PFSK-1 (cell line): ENCODE measurements around the gene AHSG.

ENCODE experiments used
- FOXP2 ChIP-seq: optimal IDR thresholded peaks from 2 replicates; pipeline ENCODE3; 2011; ENCODE audit warnings: borderline replicate concordance, control low read depth, inconsistent platforms; ENCODE audit not compliant: insufficient read depth; ENCODE audit errors: extremely low read length, extremely low read depth
- REST ChIP-seq, 2 experiments: IDR thresholded peaks; 2 replicates each; pipeline versions ENCODE4 v1.6.1 to v1.8.0; 2011 to 2012; ENCODE audit warnings: low read depth in 2 of 2, low read length in 2 of 2, control low read depth in 1 of 2, inconsistent platforms in 1 of 2, mild to moderate bottlenecking in 1 of 2, moderate library complexity in 1 of 2; ENCODE audit not compliant: insufficient read depth in 1 of 2
- SIN3A ChIP-seq: IDR thresholded peaks from 2 replicates; pipeline ENCODE4 v1.6.1; 2012; ENCODE audit warnings: mild to moderate bottlenecking, low read length, moderate library complexity, borderline replicate concordance; ENCODE audit not compliant: insufficient read depth
- TAF1 ChIP-seq: IDR thresholded peaks from 2 replicates; pipeline ENCODE4 v1.6.1; 2012; ENCODE audit warnings: low read length, control low read depth, borderline replicate concordance; ENCODE audit not compliant: insufficient read depth

DNA sequence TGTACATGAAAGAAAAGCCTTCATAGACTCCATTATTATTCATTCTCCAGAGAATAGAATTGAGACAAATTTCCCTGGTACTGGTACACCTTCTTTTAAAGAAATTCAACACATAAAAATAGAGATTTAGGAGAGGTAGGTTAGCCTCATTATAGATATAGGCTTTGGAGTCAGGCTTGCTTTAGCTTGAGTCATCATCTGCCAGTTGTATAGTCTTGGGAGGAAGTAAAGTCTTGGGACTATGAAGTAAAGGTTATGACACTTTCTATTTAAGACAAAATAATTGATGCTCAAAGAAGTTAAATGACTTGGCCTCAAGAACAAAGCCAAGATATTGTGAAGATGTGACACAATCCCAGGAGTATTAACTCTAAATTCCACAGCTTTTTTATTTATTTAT is 57.3 kb downstream of the AHSG start:
- TF ChIP-seq SIN3A (no peak), REST (IDR thresholded peaks at IDR 0.05; ENCODE audit: insufficient read depth in 1 of 2, low read depth in 2 of 2, low read length in 2 of 2) (no peak), TAF1 (no peak), FOXP2 (no peak)
